Measurements from ENCODE around the gene LUZP1. TPM values are rescaled to one million over a fixed set of nuclear protein-coding genes. Genes with fewer than 3 reads are reported as not detected.
"Not testable (repeated sequence)": the region's sequence is repeated elsewhere in the genome, so short reads cannot be mapped to it uniquely, and the experiment has no call there.

Gene LUZP1
- total RNA-seq, 6 experiments from 2014 or later = 47.3 to 55.6 (median 53.0) TPM

DNA sequence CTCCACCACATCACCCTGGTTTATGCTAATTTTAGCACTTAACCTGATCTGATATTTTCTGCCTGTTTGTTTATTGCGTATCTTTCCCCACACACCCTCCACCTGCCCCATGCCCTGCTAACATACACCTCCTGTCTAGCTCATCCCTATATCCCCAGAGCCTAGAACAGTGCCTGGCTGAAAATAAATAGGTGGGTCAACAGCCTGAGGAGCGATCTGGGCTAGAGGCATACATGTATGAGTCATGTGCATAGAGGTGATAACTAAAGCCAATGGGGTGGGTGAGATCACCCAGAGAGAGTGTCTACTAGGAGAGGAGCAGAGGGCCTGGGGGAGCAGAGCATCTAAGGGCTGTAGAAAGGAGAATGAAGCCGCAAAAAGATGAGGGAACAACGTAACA is 46.0 kb upstream of the LUZP1 start:
- Mint-ChIP-seq H3K27ac (no peak overlapping the region; the same call in 1 of the 2 replicates), H3K27me3 (ENCODE audit: insufficient read depth) (peaks cover 8% of the 10 kb centered on the region), H3K36me3 (ENCODE audit: low read depth) (no peaks in the 10 kb centered on the region), H3K4me1 (ENCODE audit: low read depth) (peaks cover 23% of the 10 kb centered on the region), H3K9me3 (no peaks in the 10 kb centered on the region), H3K4me3 (no peak overlapping the region)
- DNase-seq = peak; percentile 16
- TF ChIP-seq, protein P1, sequence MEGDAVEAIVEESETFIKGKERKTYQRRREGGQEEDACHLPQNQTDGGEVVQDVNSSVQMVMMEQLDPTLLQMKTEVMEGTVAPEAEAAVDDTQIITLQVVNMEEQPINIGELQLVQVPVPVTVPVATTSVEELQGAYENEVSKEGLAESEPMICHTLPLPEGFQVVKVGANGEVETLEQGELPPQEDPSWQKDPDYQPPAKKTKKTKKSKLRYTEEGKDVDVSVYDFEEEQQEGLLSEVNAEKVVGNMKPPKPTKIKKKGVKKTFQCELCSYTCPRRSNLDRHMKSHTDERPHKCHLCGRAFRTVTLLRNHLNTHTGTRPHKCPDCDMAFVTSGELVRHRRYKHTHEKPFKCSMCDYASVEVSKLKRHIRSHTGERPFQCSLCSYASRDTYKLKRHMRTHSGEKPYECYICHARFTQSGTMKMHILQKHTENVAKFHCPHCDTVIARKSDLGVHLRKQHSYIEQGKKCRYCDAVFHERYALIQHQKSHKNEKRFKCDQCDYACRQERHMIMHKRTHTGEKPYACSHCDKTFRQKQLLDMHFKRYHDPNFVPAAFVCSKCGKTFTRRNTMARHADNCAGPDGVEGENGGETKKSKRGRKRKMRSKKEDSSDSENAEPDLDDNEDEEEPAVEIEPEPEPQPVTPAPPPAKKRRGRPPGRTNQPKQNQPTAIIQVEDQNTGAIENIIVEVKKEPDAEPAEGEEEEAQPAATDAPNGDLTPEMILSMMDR (IDR thresholded peaks at IDR 0.05) = no peak

DNA sequence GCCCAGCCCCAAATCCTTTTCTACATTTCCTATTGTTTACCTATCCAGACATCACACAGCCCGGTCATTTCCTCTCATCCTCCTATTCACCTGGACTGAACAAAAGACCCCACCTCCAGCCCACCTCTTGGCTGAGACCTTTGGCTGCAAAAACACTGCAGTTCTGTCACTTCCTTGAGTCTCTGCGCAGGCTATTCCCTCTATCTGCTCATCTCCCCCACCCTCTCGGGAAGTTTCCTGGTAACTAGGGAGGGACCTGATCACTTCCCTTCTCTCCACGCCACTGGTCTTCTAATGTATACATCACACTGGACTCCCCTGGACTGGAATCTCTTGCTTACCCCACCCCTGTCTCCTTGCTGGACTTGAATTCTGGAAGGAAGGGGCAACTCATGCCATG is 43.3 kb upstream of the LUZP1 start:
- H3K9me3 Mint-ChIP-seq = no peaks in the 10 kb centered on the region
- peaks cover 23% of the 10 kb centered on the region for H3K4me1 Mint-ChIP-seq (ENCODE audit: low read depth)
- peaks cover 8% of the 10 kb centered on the region for H3K27me3 Mint-ChIP-seq (ENCODE audit: insufficient read depth)
- no peak overlapping the region for H3K4me3 Mint-ChIP-seq
- no peak overlapping the region for H3K27ac Mint-ChIP-seq
- no peaks in the 10 kb centered on the region for H3K36me3 Mint-ChIP-seq (ENCODE audit: low read depth)
- no peak for DNase-seq
- TF ChIP-seq, protein P1 (IDR thresholded peaks at IDR 0.05) = no peak

DNA sequence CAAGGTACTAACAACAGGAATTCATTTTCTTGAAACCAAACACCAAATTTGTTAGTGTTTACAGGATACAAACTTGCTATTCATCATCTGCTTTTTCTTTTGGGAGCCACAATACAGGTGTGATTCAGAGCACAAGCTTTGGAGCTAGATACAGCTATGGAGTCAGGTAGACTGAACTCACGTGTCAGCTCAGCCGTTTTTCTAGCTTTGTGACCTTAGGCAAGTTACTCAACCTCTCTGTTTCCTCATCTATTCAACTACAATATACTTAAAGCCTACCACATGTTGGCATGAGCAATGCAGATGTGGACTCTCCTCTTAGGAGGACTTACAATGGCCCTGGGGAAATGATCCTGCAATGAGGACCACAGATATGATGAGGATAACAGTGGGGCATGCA is 42.3 kb upstream of the LUZP1 start:
- no peaks in the 10 kb centered on the region for H3K36me3 Mint-ChIP-seq (ENCODE audit: low read depth)
- H3K9me3 Mint-ChIP-seq = no peaks in the 10 kb centered on the region
- no peak overlapping the region for H3K4me3 Mint-ChIP-seq
- no peak overlapping the region for H3K27ac Mint-ChIP-seq
- H3K4me1 Mint-ChIP-seq (ENCODE audit: low read depth) = peaks cover 18% of the 10 kb centered on the region
- TF ChIP-seq, protein P1 (IDR thresholded peaks at IDR 0.05) = no peak
- H3K27me3 Mint-ChIP-seq (ENCODE audit: insufficient read depth) = peaks cover 4% of the 10 kb centered on the region
- no peak for DNase-seq

DNA sequence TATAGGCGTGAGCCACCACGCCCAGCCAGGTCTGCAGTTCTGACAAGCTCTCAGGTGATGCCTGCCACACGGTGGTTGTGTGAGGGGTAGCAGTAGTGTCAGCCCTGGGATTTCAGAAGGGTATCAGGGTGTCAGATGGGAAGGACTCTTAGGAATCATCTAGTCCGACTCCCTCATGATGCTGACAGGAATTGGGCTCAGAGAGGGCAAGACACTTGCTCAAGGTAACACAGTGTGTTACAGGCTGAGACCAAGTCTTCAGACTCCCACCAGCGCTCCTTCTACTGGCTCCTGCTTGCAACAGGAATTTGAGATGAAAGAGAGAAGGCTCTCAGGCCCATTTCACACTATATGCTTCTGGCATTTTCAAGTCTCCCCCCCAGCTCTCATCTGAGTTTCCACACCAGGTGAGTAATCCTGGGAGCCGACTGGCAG is 41.7 kb upstream of the LUZP1 start:
- TF ChIP-seq, protein P1 (IDR thresholded peaks at IDR 0.05) = no peak
- no peak for DNase-seq

DNA sequence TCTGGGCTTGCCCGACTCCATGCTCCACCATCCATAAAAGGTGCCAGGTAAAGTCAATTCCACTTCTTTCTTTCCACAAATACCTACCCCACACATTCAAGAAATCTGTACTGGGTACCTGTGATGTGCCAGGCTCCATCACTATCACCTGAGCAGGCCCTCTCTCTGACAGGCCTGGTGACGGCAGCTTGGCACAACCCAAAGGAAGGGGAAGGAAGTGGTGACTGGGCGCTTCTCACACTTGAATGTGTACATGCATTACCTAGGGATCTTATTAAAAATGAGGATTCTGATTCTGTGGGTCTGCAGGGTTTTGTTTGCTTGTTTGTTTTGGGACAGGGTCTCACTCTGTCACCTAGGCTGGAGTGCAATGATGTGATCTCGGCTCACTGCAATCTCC is 41.1 kb upstream of the LUZP1 start:
- no peak for DNase-seq
- Mint-ChIP-seq H3K27ac (no peak overlapping the region), H3K36me3 (ENCODE audit: low read depth) (no peaks in the 10 kb centered on the region), H3K27me3 (ENCODE audit: insufficient read depth) (peaks cover 4% of the 10 kb centered on the region), H3K4me1 (ENCODE audit: low read depth) (peaks cover 12% of the 10 kb centered on the region), H3K9me3 (no peaks in the 10 kb centered on the region), H3K4me3 (no peak overlapping the region)
- TF ChIP-seq, protein P1 (IDR thresholded peaks at IDR 0.05) = no peak

More for the DNA sequence above, 41.7 kb upstream of the LUZP1 start:
- peaks cover 4% of the 10 kb centered on the region for H3K27me3 Mint-ChIP-seq (ENCODE audit: insufficient read depth)
- no peak overlapping the region for H3K4me3 Mint-ChIP-seq
- H3K36me3 Mint-ChIP-seq (ENCODE audit: low read depth) = no peaks in the 10 kb centered on the region
- H3K4me1 Mint-ChIP-seq (ENCODE audit: low read depth) = peaks cover 16% of the 10 kb centered on the region
- no peaks in the 10 kb centered on the region for H3K9me3 Mint-ChIP-seq
- no peak overlapping the region for H3K27ac Mint-ChIP-seq

DNA sequence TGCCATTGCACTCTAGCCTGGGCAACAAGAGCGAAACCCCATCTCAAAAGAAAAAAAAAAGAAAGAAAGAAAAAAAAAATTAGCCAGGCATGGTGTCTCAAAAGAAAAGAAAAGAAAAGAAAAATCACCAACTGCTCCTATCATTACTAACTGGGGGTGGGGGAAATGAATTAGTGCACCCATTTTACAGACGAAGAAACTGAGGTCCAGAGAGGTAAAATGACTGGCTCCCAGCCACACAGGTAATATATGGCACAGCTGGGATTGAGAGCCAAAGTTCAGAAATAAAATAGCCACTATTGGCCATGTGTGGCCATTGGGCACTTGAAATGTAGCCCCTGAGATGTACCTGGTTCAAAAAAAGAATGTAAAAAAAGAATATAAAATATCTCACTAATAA is 39.9 kb upstream of the LUZP1 start:
- Mint-ChIP-seq H3K36me3 (ENCODE audit: low read depth) (no peaks in the 10 kb centered on the region), H3K9me3 (no peaks in the 10 kb centered on the region), H3K4me1 (ENCODE audit: low read depth) (peaks cover 8% of the 10 kb centered on the region), H3K4me3 (no peak overlapping the region), H3K27me3 (ENCODE audit: insufficient read depth) (peaks cover 2% of the 10 kb centered on the region; the same call in 1 of the 2 replicates), H3K27ac (no peak overlapping the region)
- DNase-seq = no peak
- TF ChIP-seq, protein P1 (IDR thresholded peaks at IDR 0.05) = no peak

DNA sequence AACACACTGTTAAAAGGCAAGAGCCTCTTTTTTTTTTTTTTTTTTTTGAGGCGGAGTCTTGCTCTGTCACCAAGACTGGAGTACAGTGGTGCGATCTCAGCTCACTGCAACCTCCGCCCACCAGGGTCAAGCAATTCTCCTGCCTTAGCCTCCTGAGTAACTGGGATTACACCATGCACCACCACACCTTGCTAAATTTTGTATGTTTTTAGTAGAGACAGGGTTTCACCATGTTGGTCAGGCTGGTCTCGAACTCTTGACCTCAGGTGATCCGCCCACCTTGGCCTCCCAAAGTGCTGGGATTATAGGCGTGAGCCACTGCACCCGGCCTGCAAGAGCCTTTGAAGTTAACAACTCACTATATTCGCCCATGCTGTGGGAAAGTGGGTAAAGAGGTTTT is 39.1 kb upstream of the LUZP1 start:
- DNase-seq; H3K4me1 Mint-ChIP-seq (ENCODE audit: low read depth); H3K27me3 Mint-ChIP-seq (ENCODE audit: insufficient read depth); H3K27ac Mint-ChIP-seq; H3K4me3 Mint-ChIP-seq; H3K9me3 Mint-ChIP-seq; H3K36me3 Mint-ChIP-seq (ENCODE audit: low read depth): not testable (repeated sequence)

All from HFFc6 (cell line).